Tibial nerve (tissue), 4 donors: ENCODE results near the gene ZNF41.

Experiments
- EP300 ChIP-seq, 2 donors: sonication (generic); formaldehyde crosslinking; IDR thresholded peaks; one replicate each; pipeline ENCODE4 v1.6.1; 2017; ENCODE audit warnings: antibody characterized with exemption in 2 of 2, mild to moderate bottlenecking in 1 of 2
- POLR2A ChIP-seq, 2 donors: fragments of 450-650 bp; IDR thresholded peaks; one replicate each; pipeline ENCODE4 v1.6.1; 2017; ENCODE audit warnings: antibody characterized with exemption in 2 of 2, mild to moderate bottlenecking in 2 of 2, moderate library complexity in 2 of 2
- TF ChIP-seq, protein P1 (sequence below), 5 experiments: fragments of 200-600 bp in 3 of 5; fragments of 450-650 bp in 2 of 5; sonication (generic) in 3 of 5; IDR thresholded peaks; one replicate each; pipeline ENCODE4 v1.5.1; 2016 to 2019; ENCODE audit warnings: antibody characterized with exemption in 5 of 5, mild to moderate bottlenecking in 3 of 5, moderate library complexity in 2 of 5

DNA sequence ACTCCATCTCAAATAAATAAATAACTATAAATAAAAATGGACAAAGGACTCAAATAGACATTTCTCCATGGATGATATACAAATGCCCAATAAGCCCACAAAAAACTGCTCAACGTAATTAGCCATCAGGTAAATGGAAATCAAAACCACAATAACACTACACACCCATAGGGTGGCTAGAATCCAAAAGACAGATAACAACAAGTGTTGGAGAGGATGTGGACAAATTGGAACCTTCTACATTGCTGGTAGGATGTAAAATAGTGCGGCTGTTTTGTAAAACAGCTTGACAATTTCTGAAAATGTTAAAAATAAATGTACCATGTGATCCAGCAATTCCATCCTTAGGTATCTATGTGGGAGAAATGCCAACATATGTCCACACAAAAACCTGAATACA, 60.6 kb downstream of the ZNF41 start:
- TF ChIP-seq, protein P1, sequence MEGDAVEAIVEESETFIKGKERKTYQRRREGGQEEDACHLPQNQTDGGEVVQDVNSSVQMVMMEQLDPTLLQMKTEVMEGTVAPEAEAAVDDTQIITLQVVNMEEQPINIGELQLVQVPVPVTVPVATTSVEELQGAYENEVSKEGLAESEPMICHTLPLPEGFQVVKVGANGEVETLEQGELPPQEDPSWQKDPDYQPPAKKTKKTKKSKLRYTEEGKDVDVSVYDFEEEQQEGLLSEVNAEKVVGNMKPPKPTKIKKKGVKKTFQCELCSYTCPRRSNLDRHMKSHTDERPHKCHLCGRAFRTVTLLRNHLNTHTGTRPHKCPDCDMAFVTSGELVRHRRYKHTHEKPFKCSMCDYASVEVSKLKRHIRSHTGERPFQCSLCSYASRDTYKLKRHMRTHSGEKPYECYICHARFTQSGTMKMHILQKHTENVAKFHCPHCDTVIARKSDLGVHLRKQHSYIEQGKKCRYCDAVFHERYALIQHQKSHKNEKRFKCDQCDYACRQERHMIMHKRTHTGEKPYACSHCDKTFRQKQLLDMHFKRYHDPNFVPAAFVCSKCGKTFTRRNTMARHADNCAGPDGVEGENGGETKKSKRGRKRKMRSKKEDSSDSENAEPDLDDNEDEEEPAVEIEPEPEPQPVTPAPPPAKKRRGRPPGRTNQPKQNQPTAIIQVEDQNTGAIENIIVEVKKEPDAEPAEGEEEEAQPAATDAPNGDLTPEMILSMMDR (IDR thresholded peaks at IDR 0.05) = no peak
- TF ChIP-seq EP300 (IDR thresholded peaks at IDR 0.05) (no peak), POLR2A (IDR thresholded peaks at IDR 0.05) (no peak)
